ENCODE data around the gene FAM151A.

FAM151A gene

DNA sequence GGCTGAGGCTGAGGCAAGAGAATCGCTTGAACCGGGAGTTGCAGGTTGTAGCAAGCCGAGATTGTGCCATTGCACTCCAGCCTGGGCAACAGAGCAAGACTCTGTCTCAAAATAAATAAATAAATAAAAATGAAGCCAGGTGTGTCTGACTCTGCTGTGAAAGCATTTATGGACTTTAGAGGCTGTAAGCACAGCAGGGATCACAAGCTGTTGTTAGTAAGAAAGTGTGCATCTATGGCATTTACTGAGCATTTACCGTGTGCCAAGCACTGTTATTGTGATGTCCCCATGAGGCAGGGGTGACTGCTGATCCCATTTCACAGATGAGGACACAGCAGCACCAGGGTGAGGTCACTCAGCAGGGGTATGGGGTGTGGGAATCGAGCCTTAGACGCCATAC lies 20.1 kb downstream of the FAM151A start:
- no peak for DNase-seq

DNA sequence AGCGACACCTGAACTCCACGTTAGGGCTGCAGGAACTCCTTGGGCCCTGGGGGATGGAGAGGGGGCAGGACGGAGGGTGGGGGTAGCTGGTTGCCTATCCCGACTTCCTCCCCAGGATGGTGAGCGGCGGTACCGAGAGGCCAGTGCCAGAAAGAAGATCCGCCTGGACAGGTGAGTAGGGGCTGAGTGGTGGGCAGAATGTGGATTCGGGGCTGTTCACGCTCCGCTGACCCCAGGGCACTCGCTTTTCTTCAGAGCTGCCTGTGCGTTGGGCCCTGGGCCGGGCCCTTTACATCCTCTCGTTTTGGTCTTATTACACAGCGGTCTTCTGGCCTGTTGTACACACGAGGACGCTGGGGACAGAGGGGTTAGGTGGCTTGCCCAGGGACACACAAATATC lies 20.8 kb downstream of the FAM151A start:
- DNase-seq = no peak

DNA sequence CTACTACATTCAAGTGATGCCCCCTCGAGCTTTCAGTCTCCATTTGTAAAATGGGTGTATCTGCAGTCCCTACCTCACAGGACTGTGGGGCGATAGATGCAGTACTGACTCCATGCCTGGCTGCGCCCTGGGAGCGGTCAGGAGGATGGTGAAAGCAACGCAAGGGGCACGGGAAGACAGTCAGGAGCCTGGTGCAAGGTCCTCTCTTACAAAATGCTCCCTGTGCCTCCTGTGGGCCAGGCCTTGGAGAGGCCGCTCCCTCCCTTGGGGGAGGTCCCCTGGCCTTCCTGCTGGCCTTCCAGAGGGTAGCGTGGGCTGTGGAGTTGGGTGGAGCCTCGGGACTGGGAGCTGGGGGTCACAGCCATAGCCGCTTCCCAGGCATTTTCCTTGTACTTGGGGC lies 21.6 kb downstream of the FAM151A start:
- no peak for DNase-seq

DNA sequence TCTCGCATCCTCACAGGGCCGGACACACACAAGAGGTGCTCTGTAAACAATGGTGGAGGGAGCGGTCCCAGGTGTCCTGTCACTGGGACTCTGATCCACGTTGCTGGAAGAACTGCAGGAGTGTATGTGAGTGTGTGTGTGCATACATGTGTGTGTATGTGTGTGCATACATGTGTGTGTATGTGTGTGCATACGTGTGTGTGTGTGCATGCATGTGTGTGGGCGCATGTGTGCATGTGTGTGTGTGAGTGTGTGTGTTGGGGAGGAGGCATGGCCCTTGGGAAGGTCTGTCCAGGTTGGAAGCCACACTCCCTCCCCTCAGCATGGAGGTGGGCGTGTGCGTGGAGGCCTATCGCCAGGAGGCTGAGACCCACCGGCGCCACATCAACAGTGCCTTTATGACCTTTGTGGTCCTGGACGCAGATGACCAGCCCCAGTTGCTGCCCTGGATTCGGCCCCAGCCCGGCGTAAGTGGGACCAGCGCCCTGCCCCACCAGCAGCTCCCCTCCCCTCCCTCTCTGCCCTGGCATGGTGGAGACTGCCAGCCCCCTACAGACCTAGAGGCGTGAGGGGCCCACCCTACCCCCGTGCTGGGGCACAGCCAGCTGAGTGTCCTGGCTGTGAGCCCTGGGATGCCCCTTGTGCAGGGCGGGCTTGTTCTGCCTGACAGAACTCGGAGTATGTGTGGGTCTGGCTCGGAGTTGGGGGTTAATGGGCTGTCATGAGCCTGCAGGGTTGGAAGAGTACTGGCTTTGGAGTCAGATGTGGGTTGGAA lies 22.2 kb downstream of the FAM151A start:
- no peak for DNase-seq

DNA sequence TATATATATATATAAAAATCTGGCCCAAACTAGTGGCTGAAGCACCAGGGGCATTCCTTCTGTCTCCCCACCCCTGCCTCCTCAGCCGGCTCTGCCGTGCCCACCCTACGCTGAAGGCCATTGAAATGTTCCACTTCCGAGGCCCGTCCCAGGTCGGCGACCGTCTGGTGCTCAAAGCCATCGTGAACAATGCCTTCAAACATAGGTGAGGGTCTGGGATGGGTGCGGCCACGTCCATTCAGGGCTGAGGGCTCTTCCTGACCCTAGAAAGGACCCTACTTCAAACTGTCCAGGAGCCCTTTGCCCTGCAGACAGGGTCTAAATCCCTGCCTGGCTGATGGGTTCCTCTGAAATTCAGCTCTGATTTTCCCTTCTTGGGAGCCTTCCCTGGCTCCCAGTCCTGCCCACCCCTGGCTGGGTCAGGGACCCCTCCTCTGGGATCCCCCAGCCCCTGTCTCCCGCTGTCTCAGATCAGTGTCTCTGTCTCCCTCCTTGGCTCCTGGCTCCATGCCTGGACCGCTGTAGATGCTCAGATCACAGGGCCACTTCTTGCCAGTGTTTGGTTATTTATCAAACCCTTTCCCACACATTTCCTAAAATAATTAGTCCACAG lies 24.0 kb downstream of the FAM151A start:
- no peak for DNase-seq

DNA sequence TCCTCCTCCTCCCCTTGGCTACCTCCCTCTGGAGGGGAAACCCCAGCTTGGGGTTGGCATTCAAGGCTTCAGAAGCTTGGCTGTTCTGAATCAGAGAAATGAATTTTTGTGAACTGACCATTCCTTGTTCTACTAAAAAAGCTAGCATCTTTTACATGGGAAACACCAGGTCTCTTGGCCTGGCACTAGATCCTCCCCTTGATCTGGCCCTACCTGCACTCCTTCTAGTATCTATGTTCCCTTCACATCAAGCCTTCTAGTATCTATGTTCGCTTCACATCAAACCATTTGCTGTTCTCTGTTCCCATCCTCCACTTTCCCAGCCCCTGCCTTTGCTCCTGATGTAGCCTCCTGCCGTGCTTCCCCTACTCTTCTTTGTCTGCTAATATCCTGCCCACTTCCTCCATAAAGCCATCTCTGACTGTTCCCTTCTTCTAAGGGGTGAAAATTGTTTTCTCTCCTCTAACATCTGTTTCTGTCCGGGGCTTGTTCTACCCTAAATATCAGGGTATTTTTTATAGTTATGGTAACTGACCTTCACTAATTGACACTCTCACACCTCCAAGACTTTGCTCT lies 25.8 kb downstream of the FAM151A start:
- no peak for DNase-seq

DNA sequence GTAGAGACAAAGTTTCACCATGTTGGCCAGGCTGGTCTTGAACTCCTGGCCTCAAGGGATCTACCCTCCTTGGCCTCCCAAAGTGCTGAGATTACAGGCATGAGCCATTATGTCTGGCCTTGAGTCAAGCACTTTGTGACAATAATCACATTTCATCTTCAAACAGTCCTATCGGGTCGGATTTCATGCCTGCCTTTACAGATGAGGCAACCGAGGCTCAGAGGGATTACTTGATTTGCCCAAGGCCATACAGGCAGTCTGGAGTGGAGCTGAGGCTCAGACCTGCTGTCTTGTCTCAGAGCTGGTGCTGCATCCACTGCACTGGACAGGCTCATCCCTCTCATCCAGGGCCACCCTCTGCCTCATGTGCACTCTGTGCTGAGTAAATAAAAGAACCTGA lies 26.6 kb downstream of the FAM151A start:
- DNase-seq = no peak

DNA sequence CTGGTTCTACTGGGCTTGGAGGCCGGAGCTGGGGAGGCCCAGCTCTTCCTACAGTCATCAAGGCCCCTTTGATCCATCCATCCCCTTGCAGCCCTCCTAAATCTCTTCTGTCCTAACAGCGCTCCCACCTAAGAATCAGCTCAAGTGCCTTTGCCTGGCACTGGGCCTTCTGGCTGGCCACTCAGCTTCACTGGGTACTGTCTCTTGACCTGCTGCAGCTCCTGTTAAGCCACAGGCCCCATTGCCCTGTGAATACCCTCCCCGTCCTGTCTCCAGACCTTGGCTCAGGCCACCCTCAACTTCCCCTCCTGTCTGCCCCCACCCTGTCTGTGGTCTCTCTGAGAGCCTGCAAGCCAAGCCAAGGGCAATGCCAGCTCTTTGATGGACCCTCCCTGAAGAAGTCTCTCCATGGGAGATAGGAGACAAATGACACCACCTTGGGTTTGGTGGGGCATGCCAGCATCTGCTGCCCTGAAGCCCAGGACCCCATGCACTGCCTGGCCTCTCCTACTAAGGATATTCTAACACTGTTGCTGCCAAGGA lies 27.3 kb downstream of the FAM151A start:
- no peak for DNase-seq

DNA sequence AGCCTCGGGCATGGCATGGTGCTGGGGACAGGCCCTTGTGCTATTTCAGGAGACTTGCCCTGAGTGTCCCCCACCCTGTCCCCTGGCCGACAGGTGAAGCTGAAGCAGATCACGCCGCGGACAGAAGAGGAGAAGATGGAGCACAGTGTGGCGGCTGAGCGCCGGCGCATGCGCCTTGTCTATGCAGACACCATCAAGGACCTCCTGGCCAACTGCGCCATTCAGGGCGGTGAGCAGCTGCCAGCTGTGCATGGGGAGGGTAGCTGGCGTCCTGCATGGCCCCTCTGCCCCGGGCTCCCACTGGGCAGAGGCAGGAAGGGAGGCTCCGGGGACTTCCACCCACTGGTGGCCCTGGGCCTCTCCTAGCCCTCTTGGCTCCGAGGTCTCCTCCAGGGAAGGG lies 28.9 kb downstream of the FAM151A start:
- no peak for DNase-seq

DNA sequence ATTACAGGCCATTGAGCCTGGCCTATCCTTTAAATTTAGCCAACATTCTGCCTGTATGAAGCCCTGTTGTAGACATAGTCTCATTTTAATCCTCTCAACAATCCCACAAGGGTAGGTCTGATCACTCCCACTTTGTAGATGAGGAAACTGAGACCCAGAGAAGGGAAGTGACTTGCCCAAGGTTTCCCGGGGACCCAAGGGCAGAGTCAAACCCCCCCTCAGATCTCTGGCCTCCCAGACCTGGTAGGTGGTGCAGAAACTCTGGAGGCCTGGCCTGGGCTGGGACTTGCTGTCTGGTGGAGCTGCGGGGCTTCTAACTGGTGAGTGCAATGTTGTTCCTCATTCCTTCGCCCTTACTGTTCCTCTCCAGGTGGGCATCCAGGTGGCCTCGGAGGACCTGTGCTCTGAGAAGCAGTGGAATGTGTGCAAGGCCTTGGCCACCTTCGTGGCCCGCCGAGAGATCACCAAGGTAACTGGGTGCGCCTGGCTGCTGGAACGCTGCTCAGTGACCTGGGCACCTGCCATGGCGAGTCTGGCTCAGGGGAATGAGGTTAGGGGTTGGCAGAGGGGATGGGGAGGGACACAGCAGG lies 29.7 kb downstream of the FAM151A start:
- no peak for DNase-seq

DNA sequence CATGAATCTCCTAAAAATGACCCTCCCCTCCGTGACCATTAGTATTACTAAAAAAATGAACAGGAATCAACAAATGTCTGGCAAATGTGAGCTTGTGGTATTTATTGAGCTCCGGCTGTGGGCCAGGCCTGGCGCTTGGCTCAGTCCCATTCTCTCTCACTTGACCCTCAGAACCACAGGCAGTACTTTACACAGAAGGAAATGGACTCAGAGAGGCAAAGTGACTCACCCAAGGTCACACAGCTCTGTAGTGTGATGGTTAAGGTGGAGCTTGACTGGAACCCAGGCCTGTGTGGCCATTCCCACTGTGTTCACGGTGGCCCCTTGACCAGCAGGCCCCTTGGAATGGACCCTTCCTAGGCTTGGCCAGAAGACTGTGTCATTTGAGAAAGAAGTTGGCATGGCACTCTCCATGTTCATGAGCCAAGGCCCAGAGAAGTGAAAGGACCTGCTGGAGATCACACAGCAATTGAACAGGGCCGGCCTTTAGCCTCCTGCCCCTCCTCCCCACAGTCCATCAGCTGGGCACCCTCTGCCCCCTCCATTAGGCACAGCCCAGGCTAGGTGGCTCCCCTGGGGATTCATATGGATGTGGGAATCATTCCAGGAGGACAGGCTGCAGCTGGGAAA lies 32.1 kb downstream of the FAM151A start:
- DNase-seq = no peak

DNA sequence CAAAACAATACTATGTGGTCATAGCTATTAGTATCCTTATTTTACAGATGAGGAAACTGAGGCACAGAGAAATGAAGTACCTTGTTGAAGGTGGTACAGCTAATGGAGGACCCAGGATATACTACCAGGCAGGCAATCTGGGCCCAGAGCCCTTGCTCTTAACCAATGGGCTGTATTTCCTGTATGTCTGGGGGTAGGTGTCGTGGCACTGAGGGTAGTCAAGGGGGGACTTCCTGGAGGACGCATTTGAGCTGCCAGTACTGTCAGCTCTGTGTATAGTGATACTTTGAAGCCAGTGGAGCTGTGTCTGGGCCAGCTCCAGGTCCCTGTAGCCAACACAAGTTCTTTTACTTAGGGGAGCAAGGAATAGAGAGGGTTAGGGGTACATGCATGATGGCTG lies 34.9 kb downstream of the FAM151A start:
- no peak for DNase-seq

DNA sequence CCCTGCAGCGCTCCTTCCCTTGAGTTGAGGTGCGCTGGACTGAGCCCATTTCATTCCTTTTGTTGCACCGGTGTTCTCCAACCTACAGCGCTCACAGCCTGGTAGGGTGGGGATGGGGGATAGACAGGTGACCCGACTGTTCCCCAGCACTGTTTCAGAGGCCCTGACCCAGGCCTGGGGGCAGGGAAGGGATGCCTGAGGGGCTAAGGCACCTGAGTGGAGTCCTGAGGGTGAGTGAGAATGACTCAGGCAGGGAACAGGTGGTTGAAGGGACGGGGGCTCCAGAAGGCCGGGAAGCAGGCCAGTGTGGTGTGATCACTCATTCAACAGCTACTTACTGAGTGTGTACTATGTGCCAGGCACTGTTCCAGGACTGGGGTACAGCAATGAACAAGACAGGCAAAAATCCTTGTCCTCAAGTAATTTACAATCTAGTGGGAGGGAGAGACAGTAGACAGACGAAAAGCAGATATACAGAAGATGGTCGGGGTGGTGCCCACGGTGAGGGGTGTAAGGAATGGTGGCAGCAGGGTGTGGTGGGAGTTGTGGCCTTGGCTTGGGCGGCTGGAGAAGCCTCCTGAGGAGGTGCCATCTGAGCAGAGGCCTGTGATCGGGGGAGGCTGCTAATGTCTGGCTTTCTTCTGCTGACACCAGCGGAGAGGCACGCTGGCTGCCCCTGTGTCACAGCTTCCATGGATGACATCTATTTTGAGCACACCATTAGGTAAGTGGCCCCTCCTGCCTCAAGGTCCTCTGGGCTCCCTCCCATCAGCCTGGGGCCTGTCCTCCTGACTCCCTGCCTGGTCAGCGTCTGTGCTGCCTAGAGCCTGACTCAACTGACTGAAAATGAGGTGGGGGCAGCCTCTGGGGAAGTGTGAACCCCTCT lies 37.9 kb downstream of the FAM151A start:
- no peak for DNase-seq

DNA sequence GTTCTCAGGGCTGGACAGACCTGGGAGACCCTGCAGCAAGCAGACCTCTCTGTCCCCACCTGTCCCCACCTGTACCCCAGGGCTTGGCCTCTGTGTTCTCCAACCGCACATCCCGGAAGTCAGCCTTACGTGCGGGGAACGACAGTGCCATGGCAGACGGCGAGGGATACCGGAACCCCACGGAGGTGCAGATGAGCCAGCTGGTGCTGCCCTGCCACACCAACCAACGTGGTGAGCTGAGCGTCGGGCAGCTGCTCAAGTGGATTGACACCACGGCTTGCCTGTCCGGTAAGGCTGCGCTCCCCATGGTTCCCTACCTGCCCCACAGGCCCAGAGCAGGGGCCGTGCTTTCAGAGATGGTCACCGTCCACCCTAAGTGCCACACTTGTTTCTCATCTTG lies 38.8 kb downstream of the FAM151A start:
- no peak for DNase-seq

DNA sequence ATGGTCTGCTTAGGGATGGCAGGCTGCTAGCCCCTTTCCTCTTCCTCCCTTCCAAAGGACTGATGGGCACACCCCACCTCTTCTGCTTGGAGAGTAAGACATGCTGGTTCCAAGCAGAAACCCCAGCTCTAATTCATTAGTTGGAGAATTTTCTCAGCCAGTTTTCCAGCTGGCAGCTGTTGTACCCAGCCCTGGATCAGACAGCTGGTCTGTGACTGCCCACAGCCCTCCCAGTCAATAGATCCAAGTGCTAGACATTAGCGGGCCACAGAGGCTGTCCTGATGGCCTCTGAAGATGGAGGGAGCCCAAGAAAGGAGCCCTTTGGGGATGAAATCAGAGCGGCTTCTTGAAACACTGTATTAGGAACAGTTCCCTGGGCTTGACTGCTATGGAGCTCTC lies 39.5 kb downstream of the FAM151A start:
- no peak for DNase-seq

DNA sequence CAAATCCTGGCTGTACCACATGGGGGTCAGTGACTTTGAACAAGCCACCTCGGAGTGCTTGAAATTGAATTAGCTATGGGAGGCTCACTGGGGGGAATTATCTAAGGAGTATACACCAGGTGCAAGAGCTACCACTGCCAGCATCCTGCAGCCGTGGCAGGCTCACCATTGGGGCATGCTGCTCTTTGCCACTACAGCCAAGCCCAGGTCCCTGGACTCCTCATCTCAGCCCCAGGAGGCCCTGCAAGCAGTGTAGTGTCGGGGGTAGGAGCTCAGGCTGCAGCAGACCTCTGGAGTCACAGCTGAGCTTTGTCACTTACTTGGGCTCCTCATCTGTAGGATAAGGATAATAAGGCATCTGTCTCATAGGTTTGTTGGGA lies 40.0 kb downstream of the FAM151A start:
- no peak for DNase-seq

DNA sequence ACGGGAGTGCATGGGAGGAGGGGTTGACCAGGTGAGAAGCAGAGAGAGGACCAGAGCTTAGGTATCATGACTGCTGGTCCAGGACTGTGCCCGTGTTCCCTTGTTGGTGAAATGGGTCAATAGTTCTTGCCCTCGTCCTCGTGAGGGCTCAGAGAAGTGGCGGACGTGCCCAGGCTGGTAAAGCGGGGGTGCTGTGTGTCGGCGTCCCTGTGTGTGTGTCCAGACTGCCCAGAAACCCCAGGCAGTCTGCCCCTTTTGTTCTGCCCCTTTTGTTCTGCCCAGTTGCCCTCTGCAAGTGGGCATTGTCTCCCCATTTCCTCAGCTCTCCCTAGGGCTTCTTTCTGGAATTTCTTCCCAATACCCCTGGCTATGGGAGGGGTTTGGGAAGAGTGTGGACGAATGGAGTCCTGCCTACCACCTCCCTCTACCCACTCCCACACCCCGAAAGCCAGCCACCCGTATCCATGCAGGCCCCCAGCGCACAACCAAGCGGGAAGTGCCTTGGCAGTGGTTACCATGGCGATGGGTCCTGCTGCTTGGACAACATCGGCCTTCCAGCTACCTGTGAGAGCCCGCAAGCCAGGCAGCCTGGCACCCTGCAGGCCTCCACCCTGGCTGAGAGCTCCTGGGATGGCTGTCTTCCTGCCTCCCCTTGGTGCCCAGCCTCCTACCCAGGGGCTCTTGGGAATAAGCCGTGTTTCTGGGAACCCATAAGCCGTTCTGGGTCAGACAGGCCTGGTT lies 40.6 kb downstream of the FAM151A start:
- DNase-seq = no peak

DNA sequence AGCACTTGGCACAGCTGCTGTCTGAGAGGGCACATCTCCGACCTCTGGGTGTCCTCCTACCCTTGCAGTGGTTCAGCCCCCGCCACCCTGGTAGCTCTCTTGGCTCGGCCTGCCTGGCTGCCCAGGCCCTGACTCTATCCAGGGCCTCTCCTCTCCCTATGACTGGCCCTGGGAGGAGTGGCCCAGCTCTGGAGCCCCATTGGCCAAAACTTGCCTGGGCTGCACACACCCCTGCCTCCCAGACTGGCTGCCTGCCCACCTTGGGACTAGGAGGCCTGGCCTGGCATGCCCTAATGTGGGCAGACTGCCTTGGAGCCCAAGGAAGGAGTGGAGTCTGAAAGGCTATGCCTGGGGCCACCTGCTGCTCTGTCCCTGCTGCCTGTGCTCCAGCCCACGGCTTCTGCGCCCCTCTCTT lies 41.7 kb downstream of the FAM151A start:
- DNase-seq = no peak

DNA sequence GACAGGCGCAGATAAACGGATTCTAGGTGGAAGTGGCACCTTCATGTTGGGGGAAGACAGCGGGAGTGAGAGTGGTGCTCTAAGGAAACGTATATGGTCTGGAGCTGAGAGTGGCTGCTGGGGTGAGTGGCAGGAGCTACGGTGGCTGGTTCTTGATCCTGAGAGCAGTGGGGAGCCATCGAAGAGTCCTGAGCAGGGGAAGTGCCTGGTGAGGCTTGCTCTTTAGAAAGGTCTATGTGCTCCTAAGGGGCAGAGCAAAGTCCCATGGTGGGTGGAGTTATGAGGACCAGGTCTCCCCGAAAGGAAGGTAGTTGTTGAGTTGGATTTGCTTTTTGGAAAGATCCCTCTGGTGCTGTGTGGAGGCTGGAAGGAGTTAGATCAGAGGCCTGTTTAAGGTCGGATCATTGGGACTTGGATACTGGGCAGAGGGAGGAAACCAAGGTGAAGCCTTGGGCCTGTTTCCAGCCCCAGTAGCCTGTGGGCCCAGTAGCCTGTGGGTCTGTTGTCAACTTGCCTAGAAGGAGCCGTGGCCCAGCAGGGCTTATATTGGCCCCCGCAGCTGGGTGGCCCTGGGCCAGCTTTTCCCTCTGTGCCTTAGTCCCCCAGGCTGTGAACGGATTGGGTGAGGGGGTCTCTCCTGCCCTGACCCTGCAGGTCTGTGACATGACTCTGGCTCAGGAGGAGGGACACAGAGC lies 42.3 kb downstream of the FAM151A start:
- no peak for DNase-seq

DNA sequence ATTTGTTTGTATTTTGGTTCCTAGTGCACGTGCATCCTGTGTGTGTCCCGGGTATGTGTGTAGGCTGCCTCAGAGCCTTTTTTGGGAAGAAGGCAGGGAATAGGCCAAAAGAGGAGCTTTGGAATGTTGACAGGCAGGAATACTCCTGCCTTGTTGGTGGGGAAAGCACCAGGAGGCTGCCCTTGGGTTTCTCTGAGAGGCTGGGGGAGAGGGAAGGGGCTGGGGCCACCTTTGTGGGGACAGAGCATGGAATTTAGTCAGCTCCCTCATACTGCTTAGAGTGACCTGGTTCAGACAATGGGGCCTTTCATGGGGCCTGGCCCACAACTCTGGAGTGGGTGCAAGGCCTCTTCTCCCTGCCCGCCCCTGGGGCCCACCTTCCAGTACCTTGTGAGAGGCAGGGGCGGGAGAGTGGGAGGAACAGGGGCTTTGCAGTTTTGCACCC lies 44.0 kb downstream of the FAM151A start:
- no peak for DNase-seq

DNA sequence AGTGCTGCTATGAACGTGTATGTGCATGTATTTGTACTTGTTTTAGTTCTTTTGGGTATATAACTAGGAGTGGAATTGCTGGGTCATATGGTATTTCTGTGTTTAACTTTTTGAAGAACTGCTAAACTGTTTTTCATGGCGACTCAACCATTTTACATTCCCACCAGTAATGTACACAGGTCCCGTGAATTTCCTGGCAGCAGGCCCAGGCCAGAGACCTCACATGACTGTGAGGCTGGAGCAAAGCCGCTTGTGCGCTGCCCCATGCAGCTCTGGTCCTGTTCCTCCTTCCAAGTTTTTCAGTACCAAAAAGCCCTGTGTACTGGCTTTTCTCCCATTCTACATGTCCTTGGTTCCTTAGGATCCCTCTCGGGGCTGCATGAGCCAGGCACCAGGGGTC lies 45.7 kb downstream of the FAM151A start:
- no peak for DNase-seq
